HEK293T (cell line): Measurements from ENCODE around the gene PKNOX2.

Experiments
- CTCF ChIA-PET: fragments of 350-600 bp; formaldehyde crosslinking; extraction: SDS; loops from one replicate; lab custom pipeline; 2021; ENCODE audit warnings: antibody characterized with exemption, inconsistent platforms; lab: Yijun Ruan, JAX
- POLR2A ChIA-PET: fragments of 350-600 bp; formaldehyde crosslinking; extraction: SDS; loops from one replicate; lab custom pipeline; 2020; ENCODE audit warnings: antibody characterized with exemption, inconsistent platforms; lab: Yijun Ruan, JAX
- DNase-seq: peaks from one replicate; pipeline ENCODE4 v3.0.0; 2012; ENCODE audit warnings: mixed read lengths; ENCODE audit errors: extremely low spot score
- ARNT ChIP-seq: fragments of 450-650 bp; IDR thresholded peaks from 2 replicates; pipeline ENCODE4 v1.6.1; 2017; ENCODE audit warnings: mild to moderate bottlenecking
- BHLHE40 ChIP-seq: fragments of 450-650 bp; IDR thresholded peaks from 2 replicates; pipeline ENCODE4 v1.6.1; 2016; ENCODE audit warnings: mild to moderate bottlenecking, moderate library complexity, borderline replicate concordance
- CTBP1 ChIP-seq: fragments of 450-650 bp; IDR thresholded peaks from 2 replicates; pipeline ENCODE4 v1.6.1; 2016; ENCODE audit warnings: borderline replicate concordance
- ELF4 ChIP-seq: fragments of 450-650 bp; IDR thresholded peaks from 2 replicates; pipeline ENCODE4 v1.6.1; 2017; ENCODE audit warnings: antibody characterized with exemption
- FOXA1 ChIP-seq: fragments of 450-650 bp; IDR thresholded peaks from 2 replicates; pipeline ENCODE4 v1.6.1; 2016; ENCODE audit warnings: mild to moderate bottlenecking
- FOXK2 ChIP-seq: fragments of 450-650 bp; IDR thresholded peaks from 2 replicates; pipeline ENCODE4 v1.6.1; 2016; ENCODE audit warnings: mild to moderate bottlenecking
- FOXM1 ChIP-seq: fragments of 450-650 bp; IDR thresholded peaks from 2 replicates; pipeline ENCODE4 v1.6.1; 2017; ENCODE audit warnings: mild to moderate bottlenecking, borderline replicate concordance
- HDGF ChIP-seq: fragments of 450-650 bp; IDR thresholded peaks from 2 replicates; pipeline ENCODE4 v1.6.1; 2017; ENCODE audit warnings: antibody characterized with exemption, borderline replicate concordance
- L3MBTL2 ChIP-seq: fragments of 450-650 bp; conservative IDR thresholded peaks from 2 replicates; pipeline ENCODE4 v1.6.1; 2016; ENCODE audit warnings: mild to moderate bottlenecking
- LEF1 ChIP-seq: fragments of 450-650 bp; IDR thresholded peaks from 2 replicates; pipeline ENCODE4 v1.6.1; 2017; ENCODE audit warnings: mild to moderate bottlenecking, borderline replicate concordance
- NFRKB ChIP-seq: fragments of 450-650 bp; IDR thresholded peaks from 2 replicates; pipeline ENCODE4 v1.6.1; 2016; ENCODE audit warnings: mild to moderate bottlenecking, moderate library complexity
- PKNOX1 ChIP-seq: fragments of 450-650 bp; IDR thresholded peaks from 2 replicates; pipeline ENCODE4 v1.6.1; 2016
- SP1 ChIP-seq: fragments of 450-650 bp; IDR thresholded peaks from 2 replicates; pipeline ENCODE4 v1.6.1; 2017
- SUZ12 ChIP-seq: fragments of 450-650 bp; IDR thresholded peaks from 2 replicates; pipeline ENCODE4 v1.6.1; 2016; ENCODE audit warnings: mild to moderate bottlenecking
- TARDBP ChIP-seq: fragments of 450-650 bp; IDR thresholded peaks from 2 replicates; pipeline ENCODE4 v1.6.1; 2016
- ZNF384 ChIP-seq: fragments of 450-650 bp; IDR thresholded peaks from 2 replicates; pipeline ENCODE4 v1.6.1; 2016

The PKNOX2 gene

GRCh38 chr11:125397421-125397820 lies 232.9 kb downstream of the PKNOX2 start:
- POLR2A ChIA-PET = interaction anchor here (1.2 kb wide), 1 partner anchor 230 kb away, joined by 3 read pairs; no protein-coding TSS in a partner anchor
- CTCF ChIA-PET = no interaction called here
- TF ChIP-seq ARNT (no peak), SUZ12 (no peak), FOXA1 (no peak), ZNF384 (no peak), TARDBP (no peak), HDGF (no peak), FOXM1 (no peak), PKNOX1 (no peak), FOXK2 (no peak), CTBP1 (no peak), SP1 (no peak), BHLHE40 (no peak), L3MBTL2 (no peak), NFRKB (no peak), LEF1 (no peak), ELF4 (no peak)
- DNase-seq = no peak

GRCh38 chr11:125398475-125398874 lies 233.9 kb downstream of the PKNOX2 start:
- CTCF ChIA-PET = no interaction called here

GRCh38 chr11:125398994-125399640 lies 234.6 kb downstream of the PKNOX2 start:
- no peak for DNase-seq
- ChIA-PET POLR2A (no interaction called here), CTCF (no interaction called here)
- TF ChIP-seq PKNOX1 (no peak), ELF4 (no peak), SP1 (no peak), CTBP1 (no peak), FOXA1 (no peak), SUZ12 (no peak), BHLHE40 (no peak), NFRKB (no peak), FOXM1 (no peak)

More at GRCh38 chr11:125398475-125398874, 233.9 kb downstream of the PKNOX2 start:
- TF ChIP-seq ZNF384 = no peak
- no peak for TF ChIP-seq CTBP1
- TF ChIP-seq BHLHE40 = no peak
- TF ChIP-seq FOXM1 = no peak
- TF ChIP-seq SUZ12 = no peak
- POLR2A ChIA-PET = no interaction called here
- DNase-seq = no peak

GRCh38 chr11:125399945-125400344 lies 235.4 kb downstream of the PKNOX2 start:
- CTCF ChIA-PET = no interaction called here
- TF ChIP-seq ZNF384 = no peak
- POLR2A ChIA-PET = no interaction called here
- DNase-seq = no peak

- ChIA-PET POLR2A (no interaction called here), CTCF (interaction anchor here (0.6 kb wide), 1 partner anchor 37 kb away, joined by 4 read pairs; no protein-coding TSS in a partner anchor)
- TF ChIP-seq ELF4 = no peak
- no peak for TF ChIP-seq ARNT
- TF ChIP-seq CTBP1 = no peak
- TF ChIP-seq LEF1 = no peak
- no peak for TF ChIP-seq FOXK2
- TF ChIP-seq TARDBP = no peak
- TF ChIP-seq BHLHE40 = no peak
- TF ChIP-seq PKNOX1 = no peak
- TF ChIP-seq SUZ12 = no peak
- no peak for TF ChIP-seq FOXM1
- no peak for DNase-seq
Measured at GRCh38 chr11:125401235-125401634, 236.7 kb downstream of the PKNOX2 start.

GRCh38 chr11:125401746-125402145 lies 237.2 kb downstream of the PKNOX2 start:
- TF ChIP-seq LEF1 (no peak), CTBP1 (no peak), FOXA1 (no peak), SP1 (no peak), BHLHE40 (no peak), L3MBTL2 (no peak), HDGF (no peak), NFRKB (no peak), SUZ12 (no peak), TARDBP (no peak), FOXK2 (no peak), ARNT (no peak), PKNOX1 (no peak), ZNF384 (no peak), ELF4 (no peak), FOXM1 (no peak)
- DNase-seq = no peak
- POLR2A ChIA-PET = no interaction called here
- CTCF ChIA-PET = no interaction called here
